Parathyroid adenoma (tissue), 2 donors: ENCODE measurements around the gene PDSS2.

Experiments
- H2AFZ ChIP-seq: fragments of 300-600 bp; sonication (generic); one replicate; pipeline ENCODE4 v1.7.0; 2017; ENCODE audit warnings: antibody characterized with exemption, mild to moderate bottlenecking
- H3K27ac ChIP-seq: fragments of 300-600 bp; sonication (generic); one replicate; pipeline ENCODE4 v1.7.0; 2017
- H3K27me3 ChIP-seq: fragments of 300-600 bp; sonication (generic); one replicate; pipeline ENCODE4 v1.7.0; 2017; ENCODE audit warnings: low read length; ENCODE audit not compliant: control insufficient read depth, insufficient read depth
- H3K36me3 ChIP-seq: fragments of 300-600 bp; sonication (generic); one replicate; pipeline ENCODE4 v1.7.0; 2017; ENCODE audit warnings: low read length; ENCODE audit not compliant: control insufficient read depth, insufficient read depth
- H3K4me1 ChIP-seq: fragments of 300-600 bp; sonication (generic); one replicate; pipeline ENCODE4 v1.7.0; 2017; ENCODE audit warnings: control low read depth
- H3K4me2 ChIP-seq: fragments of 300-600 bp; sonication (generic); one replicate; pipeline ENCODE4 v1.7.0; 2017; ENCODE audit warnings: low read length
- H3K4me3 ChIP-seq: fragments of 300-600 bp; sonication (generic); one replicate; pipeline ENCODE4 v1.7.0; 2017; ENCODE audit warnings: low read depth, low read length
- H3K79me2 ChIP-seq: fragments of 300-600 bp; sonication (generic); one replicate; pipeline ENCODE4 v1.7.0; 2017; ENCODE audit warnings: control low read depth
- H3K9ac ChIP-seq: fragments of 300-600 bp; sonication (generic); one replicate; pipeline ENCODE4 v1.7.0; 2017; ENCODE audit warnings: mild to moderate bottlenecking
- H3K9me3 ChIP-seq: fragments of 300-600 bp; sonication (generic); one replicate; pipeline ENCODE4 v1.7.0; 2017; ENCODE audit warnings: low read length; ENCODE audit not compliant: control insufficient read depth
- CTCF ChIP-seq: fragments of 300-600 bp; sonication (generic); IDR thresholded peaks from one replicate; pipeline ENCODE4 v1.7.0; 2017; ENCODE audit warnings: antibody characterized with exemption, mild to moderate bottlenecking
- donor health status: primary hyperparathyroidism.

Gene PDSS2

DNA sequence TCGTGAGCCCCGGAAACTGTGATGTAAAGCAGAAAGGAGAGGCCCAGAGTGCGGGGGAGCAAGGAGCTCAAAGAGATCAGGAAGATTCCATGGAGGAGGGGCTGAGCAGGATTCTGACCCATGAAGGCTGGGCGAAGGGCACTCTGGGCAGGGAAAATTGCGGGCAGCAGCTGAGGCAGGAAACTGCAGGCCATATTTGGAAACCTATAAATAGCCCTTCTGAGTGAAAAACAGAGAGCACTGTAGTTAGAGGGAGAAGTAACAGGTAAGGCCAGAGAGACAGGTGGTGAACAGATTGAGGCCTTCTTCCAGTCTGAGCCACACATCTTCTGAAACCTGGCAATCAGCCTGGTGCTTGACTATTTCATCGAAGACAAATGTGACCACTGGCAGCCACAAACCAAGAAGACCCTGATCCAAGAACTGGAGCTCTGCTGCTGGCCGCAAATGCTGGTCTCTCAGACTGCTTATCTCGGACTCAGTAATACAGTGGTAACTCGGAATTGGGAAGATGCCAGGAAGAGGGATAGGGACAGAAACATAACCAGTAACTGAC, 329.9 kb downstream of the PDSS2 start:
- Histone ChIP-seq H2AFZ (peak overlapping the region; percentile 56), H3K27ac (no peak overlapping the region)

DNA sequence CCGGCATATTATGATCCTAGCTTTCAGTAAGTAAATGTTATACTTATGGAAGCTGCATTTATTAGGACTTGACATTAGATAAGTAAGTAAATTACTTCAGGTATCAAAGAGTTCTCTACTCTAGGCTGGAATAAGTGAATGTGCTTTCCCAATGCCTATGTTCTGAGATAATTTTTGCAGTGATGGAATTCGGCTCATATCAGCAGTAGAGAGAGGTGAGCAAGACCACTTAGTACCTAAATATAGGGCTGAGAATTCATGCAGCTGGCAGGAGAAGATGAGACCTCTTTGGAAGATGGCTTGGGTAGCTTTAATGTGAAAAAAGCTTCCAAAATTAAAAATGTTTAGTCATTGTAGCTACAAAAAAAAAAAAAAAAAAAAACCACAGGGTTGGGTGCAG, 330.8 kb downstream of the PDSS2 start:
- H3K4me1 ChIP-seq, result no peaks in the 10 kb centered on the region
- no peak for TF ChIP-seq CTCF
- H2AFZ ChIP-seq, result no peak overlapping the region
- H3K79me2 ChIP-seq, result no peaks in the 10 kb centered on the region
- no peaks in the 10 kb centered on the region for H3K36me3 ChIP-seq
- H3K9me3 ChIP-seq, result no peaks in the 10 kb centered on the region
- H3K27me3 ChIP-seq, result no peaks in the 10 kb centered on the region
- no peak overlapping the region for H3K4me3 ChIP-seq
- no peak overlapping the region for H3K4me2 ChIP-seq
- H3K9ac ChIP-seq, result no peak overlapping the region
- no peak overlapping the region for H3K27ac ChIP-seq

More for the DNA sequence above, 329.9 kb downstream of the PDSS2 start:
- H3K4me1 ChIP-seq, result no peaks in the 10 kb centered on the region
- TF ChIP-seq CTCF, result no peak
- H3K9me3 ChIP-seq, result no peaks in the 10 kb centered on the region
- no peaks in the 10 kb centered on the region for H3K36me3 ChIP-seq
- no peak overlapping the region for H3K9ac ChIP-seq
- H3K27me3 ChIP-seq, result no peaks in the 10 kb centered on the region
- no peak overlapping the region for H3K4me2 ChIP-seq
- no peak overlapping the region for H3K4me3 ChIP-seq
- H3K79me2 ChIP-seq, result no peaks in the 10 kb centered on the region

DNA sequence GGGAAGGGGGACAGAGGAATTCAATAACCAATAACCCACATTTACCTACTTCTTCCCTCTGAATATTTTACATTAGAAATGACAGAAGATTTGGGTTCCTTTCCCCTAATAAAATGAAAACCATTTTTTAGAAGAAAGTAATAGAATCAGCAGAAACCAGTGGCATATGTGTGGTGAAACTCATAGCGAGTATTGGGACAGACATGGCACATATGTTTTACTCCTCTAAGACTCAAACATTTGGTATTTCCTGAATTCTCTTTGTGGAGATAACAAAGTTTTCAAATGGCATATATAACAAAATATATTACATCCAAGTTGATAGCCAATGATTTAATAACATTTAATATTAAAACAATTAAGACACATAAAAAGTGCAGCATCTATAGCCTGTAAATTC, 331.2 kb downstream of the PDSS2 start:
- Histone ChIP-seq H3K4me2 (no peak overlapping the region), H3K9me3 (no peaks in the 10 kb centered on the region), H2AFZ (no peak overlapping the region), H3K4me1 (no peaks in the 10 kb centered on the region), H3K4me3 (no peak overlapping the region), H3K27me3 (no peaks in the 10 kb centered on the region), H3K9ac (no peak overlapping the region), H3K79me2 (no peaks in the 10 kb centered on the region), H3K27ac (no peak overlapping the region), H3K36me3 (no peaks in the 10 kb centered on the region)
- no peak for TF ChIP-seq CTCF

GRCh38 chr6:107125771-107126170, 333.6 kb downstream of the PDSS2 start:
- Histone ChIP-seq H3K4me2 (no peak overlapping the region), H3K27ac (no peak overlapping the region), H3K27me3 (no peaks in the 10 kb centered on the region), H3K4me1 (no peaks in the 10 kb centered on the region), H3K9ac (no peak overlapping the region), H3K4me3 (no peak overlapping the region), H2AFZ (no peak overlapping the region), H3K36me3 (no peaks in the 10 kb centered on the region), H3K79me2 (no peaks in the 10 kb centered on the region), H3K9me3 (no peaks in the 10 kb centered on the region)
- TF ChIP-seq CTCF, result no peak

GRCh38 chr6:107124934-107125348, 334.4 kb downstream of the PDSS2 start:
- no peak overlapping the region for H3K4me3 ChIP-seq
- H2AFZ ChIP-seq, result no peak overlapping the region
- H3K4me2 ChIP-seq, result no peak overlapping the region
- H3K36me3 ChIP-seq, result no peaks in the 10 kb centered on the region
- no peak for TF ChIP-seq CTCF
- no peaks in the 10 kb centered on the region for H3K27me3 ChIP-seq
- no peaks in the 10 kb centered on the region for H3K79me2 ChIP-seq
- H3K27ac ChIP-seq, result no peak overlapping the region
- H3K9ac ChIP-seq, result no peak overlapping the region
- no peaks in the 10 kb centered on the region for H3K9me3 ChIP-seq
- H3K4me1 ChIP-seq, result no peaks in the 10 kb centered on the region
